IMR-90 (cell line): ENCODE data around the gene ZNRD2.

Experiments
- BHLHE40 ChIP-seq: fragments of 150-350 bp; IDR thresholded peaks from 2 replicates; pipeline ENCODE4 v1.6.1; 2016; ENCODE audit warnings: mild to moderate bottlenecking, low read depth, low read length
- CEBPB ChIP-seq: IDR thresholded peaks from 2 replicates; pipeline ENCODE4 v1.6.1; 2012; ENCODE audit warnings: low read depth, low read length, improper control_type of control experiment
- MAZ ChIP-seq: IDR thresholded peaks from 2 replicates; pipeline ENCODE4 v1.6.1; 2012; ENCODE audit warnings: low read depth, mild to moderate bottlenecking, low read length, improper control_type of control experiment, moderate library complexity, borderline replicate concordance
- MXI1 ChIP-seq: IDR thresholded peaks from 2 replicates; pipeline ENCODE4 v1.6.1; 2012; ENCODE audit warnings: low read depth, mild to moderate bottlenecking, low read length, moderate library complexity, borderline replicate concordance
- POLR2A ChIP-seq: IDR thresholded peaks from 2 replicates; pipeline ENCODE4 v1.6.1; 2012; ENCODE audit warnings: mild to moderate bottlenecking, low read depth, low read length
- RAD21 ChIP-seq: IDR thresholded peaks from 2 replicates; pipeline ENCODE4 v1.6.1; 2012; ENCODE audit warnings: low read length, improper control_type of control experiment
- RCOR1 ChIP-seq: IDR thresholded peaks from 2 replicates; pipeline ENCODE4 v1.6.1; 2012; ENCODE audit warnings: mild to moderate bottlenecking, low read length, improper control_type of control experiment; ENCODE audit not compliant: insufficient replicate concordance
- USF2 ChIP-seq: fragments of 150-350 bp; IDR thresholded peaks from 2 replicates; pipeline ENCODE4 v1.6.1; 2017; ENCODE audit warnings: mild to moderate bottlenecking, antibody characterized with exemption, low read length, low read depth
- TF ChIP-seq, protein P1 (sequence below): conservative IDR thresholded peaks from 2 replicates; pipeline ENCODE4 v1.5.1; 2012; ENCODE audit warnings: mild to moderate bottlenecking, low read depth, low read length, improper control_type of control experiment

- TF ChIP-seq, protein P1, sequence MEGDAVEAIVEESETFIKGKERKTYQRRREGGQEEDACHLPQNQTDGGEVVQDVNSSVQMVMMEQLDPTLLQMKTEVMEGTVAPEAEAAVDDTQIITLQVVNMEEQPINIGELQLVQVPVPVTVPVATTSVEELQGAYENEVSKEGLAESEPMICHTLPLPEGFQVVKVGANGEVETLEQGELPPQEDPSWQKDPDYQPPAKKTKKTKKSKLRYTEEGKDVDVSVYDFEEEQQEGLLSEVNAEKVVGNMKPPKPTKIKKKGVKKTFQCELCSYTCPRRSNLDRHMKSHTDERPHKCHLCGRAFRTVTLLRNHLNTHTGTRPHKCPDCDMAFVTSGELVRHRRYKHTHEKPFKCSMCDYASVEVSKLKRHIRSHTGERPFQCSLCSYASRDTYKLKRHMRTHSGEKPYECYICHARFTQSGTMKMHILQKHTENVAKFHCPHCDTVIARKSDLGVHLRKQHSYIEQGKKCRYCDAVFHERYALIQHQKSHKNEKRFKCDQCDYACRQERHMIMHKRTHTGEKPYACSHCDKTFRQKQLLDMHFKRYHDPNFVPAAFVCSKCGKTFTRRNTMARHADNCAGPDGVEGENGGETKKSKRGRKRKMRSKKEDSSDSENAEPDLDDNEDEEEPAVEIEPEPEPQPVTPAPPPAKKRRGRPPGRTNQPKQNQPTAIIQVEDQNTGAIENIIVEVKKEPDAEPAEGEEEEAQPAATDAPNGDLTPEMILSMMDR: no peak
- TF ChIP-seq USF2 (no peak), RCOR1 (no peak), POLR2A (no peak), CEBPB (no peak), BHLHE40 (no peak), MXI1 (no peak), RAD21 (no peak), MAZ (no peak)
Observed at GRCh38 chr11:65621460-65621859, 51.2 kb downstream of the ZNRD2 start.
